GM12873 (cell line): ENCODE measurements around the gene FGF2.

ENCODE experiments used
- CTCF ChIP-seq: IDR thresholded peaks from 2 replicates; pipeline ENCODE4 v1.5.1; 2012; ENCODE audit warnings: low read depth, mild to moderate bottlenecking, moderate library complexity, low read length, control low read depth; ENCODE audit not compliant: insufficient read depth; ENCODE audit errors: missing control alignments

Gene FGF2

GRCh38 chr4:122857160-122857559 is 30.5 kb downstream of the FGF2 start:
- TF ChIP-seq CTCF: no peak

- no peak for TF ChIP-seq CTCF
These were observed 32.1 kb downstream of the FGF2 start for GRCh38 chr4:122858705-122859104.

GRCh38 chr4:122861172-122861943 is 34.7 kb downstream of the FGF2 start:
- no peak for TF ChIP-seq CTCF

DNA sequence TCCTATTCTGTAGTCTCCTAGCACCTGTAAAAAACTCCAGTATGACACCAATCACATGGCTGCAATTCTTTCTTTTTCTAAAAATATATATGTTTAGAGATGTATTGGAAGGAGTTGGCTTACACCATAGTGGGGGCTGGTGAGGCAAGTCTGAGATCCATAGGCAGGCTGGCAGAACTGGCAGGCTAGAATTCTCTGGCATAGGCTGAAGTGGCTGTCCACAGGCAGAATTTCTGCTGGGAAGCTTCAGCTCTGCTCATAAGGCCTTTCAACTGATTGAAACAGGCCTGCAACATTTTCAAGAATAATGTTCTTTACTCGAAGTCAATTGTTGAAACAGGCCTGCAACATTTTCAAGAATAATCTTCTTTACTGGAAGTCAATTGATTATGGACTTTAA is 37.0 kb downstream of the FGF2 start:
- no peak for TF ChIP-seq CTCF

DNA sequence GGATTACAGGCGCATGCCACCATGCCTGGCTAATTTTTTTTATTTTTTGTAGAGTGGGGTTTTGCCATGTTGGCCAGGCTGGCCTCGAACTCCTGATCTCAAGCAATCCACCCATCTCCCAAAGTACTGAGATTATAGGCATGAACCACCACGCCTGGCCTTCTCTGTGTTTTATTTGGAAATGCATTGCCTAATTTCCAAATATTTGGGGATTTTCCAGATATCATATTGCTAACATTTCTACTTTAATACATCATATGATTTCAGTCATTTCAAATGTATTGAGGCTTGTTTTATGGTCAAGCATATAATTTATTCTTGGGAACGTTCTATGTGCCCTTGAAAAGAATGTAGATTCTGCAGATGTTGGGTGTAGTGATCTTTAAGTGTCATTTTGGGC is 38.8 kb downstream of the FGF2 start:
- no peak for TF ChIP-seq CTCF

DNA sequence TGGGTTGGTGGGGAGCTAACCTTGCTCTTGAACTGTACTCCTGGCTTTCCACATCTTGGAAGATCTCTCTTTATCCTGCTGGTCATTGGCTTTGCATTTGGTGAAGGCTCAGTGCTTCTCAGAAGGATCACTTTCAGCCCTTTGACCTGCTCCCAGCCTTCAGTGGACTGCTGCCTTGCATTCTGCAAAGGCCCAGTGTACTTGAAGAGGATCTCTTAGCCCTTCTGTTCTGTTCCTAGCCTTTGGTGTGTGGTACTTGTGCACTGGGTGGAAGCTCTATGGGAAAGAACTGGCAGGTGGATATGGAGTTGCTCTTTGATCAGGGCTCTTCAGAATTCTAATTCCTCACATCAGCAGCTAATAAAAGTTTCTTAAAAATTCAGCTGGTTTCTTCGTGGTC is 46.5 kb downstream of the FGF2 start:
- no peak for TF ChIP-seq CTCF

GRCh38 chr4:122873821-122874593 is 47.4 kb downstream of the FGF2 start:
- TF ChIP-seq CTCF: no peak
